NCI-H226 (cell line): ENCODE results near the gene CDC42BPG.
"Not testable (repeated sequence)": the region's sequence is repeated elsewhere in the genome, so short reads cannot be mapped to it uniquely, and the experiment has no call there.

Source experiments
- DNase-seq: peaks from one replicate; pipeline ENCODE4 v3.0.0-alpha.2; 2015

CDC42BPG gene

GRCh38 chr11:64832467-64833197, 11.8 kb downstream of the CDC42BPG start:
- DNase-seq: no peak

DNA sequence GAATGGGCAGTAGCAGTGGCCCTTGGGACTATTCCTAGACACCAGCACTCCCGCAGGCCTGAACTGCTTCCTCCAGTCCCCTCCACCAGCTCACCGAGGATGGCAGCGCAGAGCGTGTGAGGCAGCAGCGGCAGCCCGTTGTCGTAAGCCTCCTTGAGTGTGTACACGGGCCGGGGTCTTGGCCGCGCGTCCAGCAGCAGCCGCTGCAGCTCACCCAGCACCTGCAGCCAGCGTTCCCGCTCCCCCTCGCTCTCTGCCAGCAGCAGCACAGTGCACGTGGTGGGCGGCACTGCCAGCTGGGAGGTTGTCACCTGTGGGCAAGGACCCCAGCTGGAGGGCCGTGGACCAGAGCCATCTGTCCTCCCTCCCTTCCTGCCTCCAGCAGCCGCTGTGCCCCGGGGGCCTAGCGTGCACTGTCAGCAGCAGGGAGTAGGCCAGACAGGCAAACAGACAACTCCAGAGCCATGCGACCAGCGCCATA, 13.0 kb downstream of the CDC42BPG start:
- DNase-seq: no peak

- DNase-seq: no peak
Measured at GRCh38 chr11:64829536-64830251, 14.8 kb downstream of the CDC42BPG start.

DNA sequence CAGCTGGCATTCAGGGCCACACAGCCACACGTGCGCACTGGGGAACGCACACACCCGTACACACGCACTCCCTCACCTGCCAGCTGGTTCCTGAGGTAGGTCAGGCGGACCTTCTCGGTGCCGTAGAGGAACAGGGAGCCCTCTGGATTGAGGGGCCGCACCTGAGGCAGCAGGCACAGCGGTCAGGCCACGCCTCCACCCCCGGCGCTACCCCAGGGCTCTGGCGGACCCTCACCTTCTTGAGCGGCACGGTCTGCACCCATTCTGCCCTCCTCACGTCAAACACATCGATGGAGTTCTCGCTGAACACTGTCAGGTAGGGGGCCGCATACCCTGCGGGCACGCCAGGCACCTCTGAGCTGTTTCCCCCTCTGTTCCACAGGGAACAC, 17.0 kb downstream of the CDC42BPG start:
- DNase-seq: no peak

- no peak for DNase-seq
Measured at GRCh38 chr11:64826578-64827450, 17.6 kb downstream of the CDC42BPG start.

GRCh38 chr11:64826062-64826461, 18.4 kb downstream of the CDC42BPG start:
- no peak for DNase-seq

- no peak for DNase-seq
Measured at GRCh38 chr11:64823568-64824119, 20.8 kb downstream of the CDC42BPG start.

- no peak for DNase-seq
Measured at GRCh38 chr11:64817476-64817875, 27.0 kb downstream of the CDC42BPG start.

GRCh38 chr11:64815433-64815832, 29.0 kb downstream of the CDC42BPG start:
- DNase-seq: not testable (repeated sequence)

DNA sequence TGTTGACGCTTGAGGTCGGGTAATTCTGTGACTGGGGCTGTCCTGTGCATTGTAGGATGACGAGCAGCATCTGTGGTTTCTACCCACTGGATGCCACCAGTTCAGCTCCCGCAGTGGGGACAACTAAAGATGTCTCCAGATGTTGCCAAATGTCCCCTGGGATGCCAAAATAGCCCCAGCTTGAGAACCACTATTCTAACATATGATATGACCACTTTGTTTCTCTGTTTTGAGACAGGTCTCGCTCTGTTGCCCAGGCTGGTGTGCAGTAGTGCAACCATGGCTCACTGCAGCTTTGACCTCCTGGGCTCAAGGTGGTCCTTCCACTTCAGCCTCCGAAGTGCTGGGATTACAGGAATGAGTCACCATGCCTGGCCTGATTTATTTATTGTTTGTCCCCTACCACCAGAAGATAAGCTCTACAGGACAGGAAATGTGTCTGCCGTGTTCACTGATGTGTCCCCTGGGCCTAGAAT, 29.7 kb downstream of the CDC42BPG start:
- no peak for DNase-seq

- no peak for DNase-seq
Measured at GRCh38 chr11:64813826-64814225, 30.6 kb downstream of the CDC42BPG start.

GRCh38 chr11:64810891-64811272, 33.6 kb downstream of the CDC42BPG start:
- no peak for DNase-seq

- DNase-seq: peak; percentile 96
Measured at GRCh38 chr11:64810271-64810890, 34.1 kb downstream of the CDC42BPG start, which contains the start of gene MEN1. MEN1 (minus strand) TSS chr11:64810551; CDS start chr11:64810109, 442 bp downstream.

- DNase-seq: no peak
Measured at GRCh38 chr11:64809781-64810241, 34.6 kb downstream of the CDC42BPG start.

DNA sequence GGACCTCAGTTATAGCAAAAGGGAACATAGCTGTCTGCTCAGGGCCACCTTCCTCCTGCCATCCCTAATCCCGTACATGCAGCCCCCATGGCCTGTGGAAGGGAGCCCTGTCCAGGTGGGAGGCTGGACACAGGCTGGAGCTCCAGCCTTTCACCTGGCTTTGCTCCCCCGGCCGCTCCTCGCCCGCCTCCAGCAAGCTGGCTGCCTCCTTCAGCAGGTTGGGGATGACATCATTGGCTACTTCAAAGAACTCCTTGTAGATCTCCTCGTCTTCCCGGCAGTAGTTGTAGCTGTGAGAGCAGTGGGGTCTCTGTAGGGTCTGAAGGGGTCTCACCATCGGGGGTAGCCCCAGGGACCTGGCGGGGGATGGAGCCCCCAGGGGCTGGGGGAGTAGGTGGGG, 39.0 kb downstream of the CDC42BPG start:
- no peak for DNase-seq

- no peak for DNase-seq
Measured at GRCh38 chr11:64804346-64805210, 39.9 kb downstream of the CDC42BPG start.

GRCh38 chr11:64803846-64804345, 40.6 kb downstream of the CDC42BPG start:
- DNase-seq: peak; percentile 19

DNA sequence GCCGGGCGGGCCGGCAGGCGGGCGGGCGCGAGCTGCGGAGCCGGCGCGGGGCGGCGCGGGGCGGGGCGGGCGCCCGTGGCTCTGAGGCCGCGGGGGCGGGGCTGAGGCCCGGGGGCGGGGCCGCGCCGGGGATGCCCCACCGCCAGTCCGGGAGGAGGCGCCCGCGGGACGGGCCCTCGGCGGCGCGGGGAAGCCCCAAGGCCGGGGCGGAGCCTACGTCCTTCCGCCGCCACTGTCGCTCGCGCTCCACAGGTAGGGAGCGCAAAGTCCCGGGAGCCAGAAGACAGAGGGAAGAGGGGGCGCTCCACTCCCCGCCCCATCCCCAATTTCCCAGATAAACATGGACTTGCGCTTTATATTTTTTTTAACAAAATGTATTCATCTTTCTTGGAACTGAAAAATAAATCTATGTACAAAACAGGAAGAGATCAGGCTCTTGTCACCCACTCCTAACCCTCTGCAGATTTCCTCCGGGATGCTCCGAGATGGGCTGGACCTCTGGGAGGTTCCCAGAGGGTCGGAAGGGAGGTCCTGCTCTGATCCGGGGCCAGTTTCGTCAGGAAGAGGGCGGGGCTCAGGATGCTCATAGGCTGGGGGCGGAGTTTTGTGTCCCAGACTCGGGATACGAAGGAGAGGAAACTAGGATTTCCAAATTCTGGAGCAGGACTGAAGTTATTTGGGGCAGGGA, 41.2 kb downstream of the CDC42BPG start, which contains the start of gene MAP4K2:
MAP4K2 (minus strand) TSS at position 57 of the 688 bp plus-strand sequence. CDS start 65 bp downstream, outside the sequence.
- DNase-seq: peak; percentile 79

DNA sequence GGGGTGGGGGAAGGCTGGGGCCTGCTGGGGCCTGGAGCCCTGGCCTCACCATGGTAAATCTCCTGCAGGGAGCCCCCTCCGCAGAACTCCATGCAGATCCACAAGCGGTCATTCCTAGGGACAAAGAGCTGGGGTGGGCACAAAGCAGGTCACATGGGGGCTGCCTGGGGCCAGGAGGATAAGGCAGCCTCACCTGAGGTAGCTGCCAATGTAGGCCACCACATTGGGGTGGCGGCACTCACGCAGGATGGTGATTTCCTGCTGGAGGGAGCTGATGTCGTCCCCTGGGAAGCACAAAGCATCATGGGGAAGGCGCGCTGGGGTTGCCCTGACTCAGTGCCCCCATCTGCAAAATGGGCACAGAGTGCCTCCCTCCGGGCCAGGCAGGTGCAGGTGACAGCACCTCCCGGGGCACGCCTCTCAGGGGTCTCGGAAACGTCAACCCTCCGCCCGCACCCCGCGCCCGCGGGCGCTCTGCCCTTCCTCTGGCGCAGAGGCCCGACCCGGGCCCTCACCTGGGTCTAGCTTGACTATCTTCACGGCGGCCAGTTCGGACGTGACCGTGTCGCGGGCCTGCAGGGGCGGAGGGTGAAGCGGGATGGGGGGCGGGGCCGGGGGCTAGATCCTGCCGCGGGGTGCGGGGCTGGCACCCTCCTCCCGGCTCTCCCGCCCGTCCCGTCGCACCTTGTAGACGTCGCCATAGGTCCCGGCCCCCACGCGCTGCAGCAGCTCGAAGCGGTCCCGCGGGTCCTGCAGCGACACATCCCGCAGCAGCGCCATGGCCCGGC, 41.9 kb downstream of the CDC42BPG start:
- DNase-seq: no peak
